Neural progenitor cell (in vitro differentiated cells): ENCODE measurements around the gene STRN4. TPM values are rescaled to one million over a fixed set of nuclear protein-coding genes. Genes with fewer than 3 reads are reported as not detected.
A peak's percentile ranks its signal among the peaks of the same experiment; 100 is the strongest.

Source experiments
- DNase-seq: peaks from one replicate; pipeline ENCODE4 v3.0.0-alpha.2; 2016; ENCODE audit warnings: low spot score
- H2AFZ ChIP-seq: fragments of 200-600 bp; sonication (generic); replicated peaks from 2 replicates; pipeline ENCODE4 v1.6.1; 2016; ENCODE audit warnings: antibody characterized with exemption
- H3F3A ChIP-seq: fragments of 200-600 bp; sonication (generic); 2 replicates; pipeline ENCODE4 v1.6.1; 2016; ENCODE audit warnings: antibody characterized with exemption, low read depth
- H3K27ac ChIP-seq: fragments of 200-600 bp; sonication (generic); 2 replicates; pipeline ENCODE4 v1.5.1; 2016; ENCODE audit warnings: mild to moderate bottlenecking
- H3K27me3 ChIP-seq: fragments of 200-600 bp; sonication (generic); 2 replicates; pipeline ENCODE4 v1.6.1; 2016; ENCODE audit warnings: mild to moderate bottlenecking, moderate library complexity
- H3K36me3 ChIP-seq: fragments of 200-600 bp; sonication (generic); 2 replicates; pipeline ENCODE4 v1.5.1; 2016
- H3K4me1 ChIP-seq: fragments of 200-600 bp; sonication (generic); 2 replicates; pipeline ENCODE4 v1.6.1; 2016; ENCODE audit warnings: mixed run types
- H3K4me2 ChIP-seq: fragments of 200-600 bp; sonication (generic); 2 replicates; pipeline ENCODE4 v1.6.1; 2016
- H3K4me3 ChIP-seq: fragments of 200-600 bp; sonication (generic); 2 replicates; pipeline ENCODE4 v1.5.1; 2016
- H3K79me2 ChIP-seq: fragments of 200-600 bp; sonication (generic); 2 replicates; pipeline ENCODE4 v1.6.1; 2016; ENCODE audit warnings: low read depth
- H3K9ac ChIP-seq: fragments of 200-600 bp; sonication (generic); 2 replicates; pipeline ENCODE4 v1.6.1; 2016
- H3K9me3 ChIP-seq: fragments of 200-600 bp; sonication (generic); 2 replicates; pipeline ENCODE4 v1.5.1; 2016; ENCODE audit warnings: low read depth
- H4K20me1 ChIP-seq: fragments of 200-600 bp; sonication (generic); 2 replicates; pipeline ENCODE4 v1.6.1; 2016; ENCODE audit warnings: low read depth
- H3K27ac Mint-ChIP-seq: 3 replicates; pipeline ENCODE4 v1.8.0; 2021; ENCODE audit warnings: mixed read lengths
- H3K27me3 Mint-ChIP-seq: 2 replicates; pipeline ENCODE4 v1.8.0; 2022; ENCODE audit warnings: low read depth, mild to moderate bottlenecking, inconsistent platforms, moderate library complexity, mixed read lengths; ENCODE audit not compliant: insufficient read depth
- H3K36me3 Mint-ChIP-seq: 3 replicates; pipeline ENCODE4 v1.8.0; 2021; ENCODE audit warnings: mixed read lengths
- H3K4me1 Mint-ChIP-seq: 3 replicates; pipeline ENCODE4 v1.8.0; 2021; ENCODE audit warnings: mixed read lengths
- H3K4me3 Mint-ChIP-seq: 3 replicates; pipeline ENCODE4 v1.8.0; 2021; ENCODE audit warnings: mild to moderate bottlenecking, moderate library complexity, mixed read lengths
- H3K9me3 Mint-ChIP-seq: 3 replicates; pipeline ENCODE4 v1.8.0; 2020; ENCODE audit warnings: mixed read lengths
- EZH2 ChIP-seq: fragments of 200-600 bp; sonication (generic); IDR thresholded peaks from 2 replicates; pipeline ENCODE4 v1.6.1; 2017; ENCODE audit warnings: antibody characterized with exemption, mild to moderate bottlenecking, moderate library complexity
- EZH2phosphoT487 ChIP-seq: fragments of 200-600 bp; sonication (generic); IDR thresholded peaks from 2 replicates; pipeline ENCODE4 v1.6.1; 2017; ENCODE audit warnings: antibody characterized with exemption
- total RNA-seq: library from RNA; depleted of rRNA; stranded (reverse); fragments of >200 nt; gene quantifications from 2 replicates; pipeline ENCODE4 v1.2.3, GENCODE V29; 2015; ENCODE audit warnings: low replicate concordance
- TF ChIP-seq, protein P1 (sequence below): fragments of 200-600 bp; sonication (generic); IDR thresholded peaks from 2 replicates; pipeline ENCODE4 v1.5.1; 2017; ENCODE audit warnings: antibody characterized with exemption, mild to moderate bottlenecking

The STRN4 gene
- total RNA-seq, 1 donor from 2014 or later = 54.1 TPM

DNA sequence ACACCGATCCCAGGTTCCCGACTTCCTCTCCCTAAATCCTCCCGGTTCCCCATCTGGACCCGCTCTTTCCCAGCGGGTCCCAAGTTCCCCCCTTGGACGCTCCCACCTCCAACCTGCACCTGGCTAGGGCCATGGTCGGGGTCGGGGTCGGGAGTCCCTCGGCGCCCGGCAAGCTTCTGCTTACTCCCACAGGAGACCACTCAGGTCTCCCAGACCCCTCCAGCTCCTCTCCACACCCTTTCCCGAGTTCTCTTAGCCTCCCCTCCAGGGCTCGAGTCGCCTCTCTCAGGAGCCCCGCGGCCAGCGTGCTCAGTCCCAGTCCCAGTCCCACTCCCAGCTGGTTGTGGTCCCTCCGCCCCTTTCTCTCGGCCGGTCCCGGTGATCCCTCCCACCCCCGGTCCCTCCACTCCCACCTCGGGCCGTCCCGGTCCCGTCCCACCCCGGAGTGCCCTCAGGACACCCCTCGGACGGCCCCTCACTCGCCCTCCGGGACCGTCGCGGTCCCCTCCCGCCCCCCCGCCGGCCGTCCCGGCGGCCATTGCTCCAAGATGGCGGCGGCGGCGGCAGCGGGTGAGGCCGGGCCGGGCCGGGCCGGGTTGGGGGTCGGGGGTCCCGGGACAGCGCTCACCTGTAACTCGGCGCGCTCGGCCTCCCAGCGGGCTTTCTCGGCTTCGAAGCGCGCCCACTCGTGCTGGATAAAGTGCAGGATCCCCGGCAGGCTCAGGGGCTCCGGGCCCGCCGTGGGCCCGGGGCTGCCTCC is 549 bp downstream of the STRN4 start, which contains the start of gene FKRP:
FKRP (plus strand) TSS at position 537 of the 760 bp plus-strand sequence. CDS start 9,394 bp downstream, outside the sequence.
- Histone ChIP-seq H3K4me2 (peak within 1 kb of the TSS; percentile 92), H3K27me3 (no peaks in the 10 kb centered on the region), H3K79me2 (peaks cover 74% of the 10 kb centered on the region), H3F3A (peaks cover 25% of the 10 kb centered on the region), H3K9ac (peak within 1 kb of the TSS; percentile 96), H3K4me1 (peaks cover 10% of the 10 kb centered on the region), H3K36me3 (peaks cover 3% of the 10 kb centered on the region), H3K27ac (no peak within 1 kb of the TSS), H2AFZ (peak within 1 kb of the TSS; percentile 99), H3K9me3 (no peaks in the 10 kb centered on the region), H3K4me3 (peak within 1 kb of the TSS; percentile 100), H4K20me1 (peaks cover 48% of the 10 kb centered on the region)
- peak; percentile 69 for DNase-seq
- H3K4me3 Mint-ChIP-seq = peak within 1 kb of the TSS; percentile 98
- TF ChIP-seq EZH2 (no peak), EZH2phosphoT487 (no peak)
- H3K27ac Mint-ChIP-seq = peak within 1 kb of the TSS; percentile 92
- no peaks in the 10 kb centered on the region for H3K9me3 Mint-ChIP-seq
- H3K4me1 Mint-ChIP-seq = peaks cover 46% of the 10 kb centered on the region
- peaks cover 7% of the 10 kb centered on the region for H3K27me3 Mint-ChIP-seq
- H3K36me3 Mint-ChIP-seq = peaks cover 10% of the 10 kb centered on the region

DNA sequence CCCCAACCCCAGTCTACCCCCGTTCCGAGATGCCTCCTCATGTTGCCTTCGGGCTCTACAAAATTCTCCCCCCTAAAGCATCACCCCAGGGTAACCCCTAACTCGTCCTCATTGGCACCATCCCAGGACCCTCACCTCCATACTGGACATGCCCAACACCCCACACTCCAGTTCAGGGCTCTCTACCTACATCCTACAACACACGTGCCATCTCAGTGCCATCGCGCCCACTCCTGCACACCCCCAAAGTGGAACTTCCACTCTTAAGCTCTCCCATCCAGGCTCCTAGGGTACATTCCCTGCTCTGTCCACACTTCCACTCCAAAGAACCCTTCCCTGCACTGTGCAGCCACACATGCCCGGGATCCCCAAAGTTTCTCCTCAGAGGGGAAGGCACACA is 1.2 kb downstream of the STRN4 start:
- Histone ChIP-seq H4K20me1 (peaks cover 55% of the 10 kb centered on the region), H3K27me3 (no peaks in the 10 kb centered on the region), H3K4me3 (peak overlapping the region; percentile 100), H3K36me3 (peaks cover 3% of the 10 kb centered on the region), H3K27ac (no peak overlapping the region), H3K9me3 (no peaks in the 10 kb centered on the region), H3K9ac (peak overlapping the region; percentile 96), H2AFZ (no peak overlapping the region), H3F3A (peaks cover 25% of the 10 kb centered on the region), H3K4me1 (peaks cover 10% of the 10 kb centered on the region), H3K4me2 (peak overlapping the region; percentile 92), H3K79me2 (peaks cover 79% of the 10 kb centered on the region)
- Mint-ChIP-seq H3K9me3 (no peaks in the 10 kb centered on the region), H3K27ac (peak overlapping the region; percentile 92), H3K4me3 (peak overlapping the region; percentile 98), H3K4me1 (peaks cover 46% of the 10 kb centered on the region), H3K36me3 (peaks cover 8% of the 10 kb centered on the region), H3K27me3 (peaks cover 7% of the 10 kb centered on the region)
- TF ChIP-seq EZH2phosphoT487 (no peak), EZH2 (no peak)
- TF ChIP-seq, protein P1, sequence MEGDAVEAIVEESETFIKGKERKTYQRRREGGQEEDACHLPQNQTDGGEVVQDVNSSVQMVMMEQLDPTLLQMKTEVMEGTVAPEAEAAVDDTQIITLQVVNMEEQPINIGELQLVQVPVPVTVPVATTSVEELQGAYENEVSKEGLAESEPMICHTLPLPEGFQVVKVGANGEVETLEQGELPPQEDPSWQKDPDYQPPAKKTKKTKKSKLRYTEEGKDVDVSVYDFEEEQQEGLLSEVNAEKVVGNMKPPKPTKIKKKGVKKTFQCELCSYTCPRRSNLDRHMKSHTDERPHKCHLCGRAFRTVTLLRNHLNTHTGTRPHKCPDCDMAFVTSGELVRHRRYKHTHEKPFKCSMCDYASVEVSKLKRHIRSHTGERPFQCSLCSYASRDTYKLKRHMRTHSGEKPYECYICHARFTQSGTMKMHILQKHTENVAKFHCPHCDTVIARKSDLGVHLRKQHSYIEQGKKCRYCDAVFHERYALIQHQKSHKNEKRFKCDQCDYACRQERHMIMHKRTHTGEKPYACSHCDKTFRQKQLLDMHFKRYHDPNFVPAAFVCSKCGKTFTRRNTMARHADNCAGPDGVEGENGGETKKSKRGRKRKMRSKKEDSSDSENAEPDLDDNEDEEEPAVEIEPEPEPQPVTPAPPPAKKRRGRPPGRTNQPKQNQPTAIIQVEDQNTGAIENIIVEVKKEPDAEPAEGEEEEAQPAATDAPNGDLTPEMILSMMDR = no peak
- no peak for DNase-seq

DNA sequence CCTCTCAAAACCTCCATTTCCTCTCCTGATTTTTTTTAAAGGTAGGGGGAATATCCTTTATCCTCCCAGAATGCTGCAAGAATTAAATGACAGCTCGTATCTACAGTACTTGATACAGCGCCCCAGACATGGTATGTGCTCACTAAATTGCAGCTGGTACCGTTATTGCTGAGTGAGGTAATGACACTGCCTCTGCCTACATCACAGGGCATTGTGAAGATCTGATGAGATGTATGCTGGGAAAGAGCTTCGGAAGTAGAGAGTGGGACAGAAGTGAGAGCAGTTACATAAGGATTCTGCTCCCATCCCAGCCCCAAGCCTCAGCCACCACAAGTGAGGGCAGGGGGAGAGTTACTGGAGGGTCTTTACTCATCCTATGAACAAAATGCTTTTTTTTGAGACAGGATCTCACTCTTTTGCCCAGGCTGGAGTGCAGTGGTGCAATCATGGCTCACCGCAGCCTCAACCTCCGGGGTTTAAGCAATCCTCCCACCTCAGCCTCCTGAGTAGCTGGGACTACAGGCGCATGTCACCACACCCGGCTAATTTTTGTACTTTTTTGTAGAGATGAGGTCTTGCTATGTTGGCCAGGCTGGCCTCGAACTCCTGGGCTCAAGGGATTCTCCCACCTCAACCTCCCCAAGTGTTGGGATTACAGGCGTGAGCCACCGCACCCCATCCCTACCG is 2.1 kb downstream of the STRN4 start:
- peaks cover 87% of the 10 kb centered on the region for H3K79me2 ChIP-seq
- peak overlapping the region; percentile 92 for H3K4me2 ChIP-seq
- H3K4me1 Mint-ChIP-seq = peaks cover 51% of the 10 kb centered on the region
- no peaks in the 10 kb centered on the region for H3K9me3 ChIP-seq
- DNase-seq = no peak
- H3K27ac ChIP-seq = no peak overlapping the region
- H3K27me3 ChIP-seq = no peaks in the 10 kb centered on the region
- H3K4me3 Mint-ChIP-seq = peak overlapping the region; percentile 98
- peak overlapping the region; percentile 100 for H3K4me3 ChIP-seq
- peaks cover 20% of the 10 kb centered on the region for H3F3A ChIP-seq
- peaks cover 10% of the 10 kb centered on the region for H3K4me1 ChIP-seq
- H3K9me3 Mint-ChIP-seq = no peaks in the 10 kb centered on the region
- TF ChIP-seq, protein P1 = no peak
- TF ChIP-seq EZH2phosphoT487 (no peak), EZH2 (no peak)
- peaks cover 10% of the 10 kb centered on the region for H3K36me3 Mint-ChIP-seq
- H2AFZ ChIP-seq = no peak overlapping the region
- peaks cover 3% of the 10 kb centered on the region for H3K36me3 ChIP-seq
- H3K9ac ChIP-seq = no peak overlapping the region
- H3K27me3 Mint-ChIP-seq = peaks cover 7% of the 10 kb centered on the region
- peaks cover 64% of the 10 kb centered on the region for H4K20me1 ChIP-seq
- no peak overlapping the region for H3K27ac Mint-ChIP-seq
